Stomach (tissue), 9 donors: ENCODE data around the gene SENP8. TPM values are rescaled to one million over a fixed set of nuclear protein-coding genes. Genes with fewer than 3 reads are reported as not detected.
"Not testable (repeated sequence)": the region's sequence is repeated elsewhere in the genome, so short reads cannot be mapped to it uniquely, and the experiment has no call there.

Experiments
- DNase-seq, 2 donors: peaks; one replicate each; pipeline versions ENCODE4 v3.0.0 to v3.0.0-alpha.2; 2013 to 2019
- H3K27ac ChIP-seq, 5 donors: fragments of 200-600 bp in 4 of 5; sonication (generic) in 4 of 5; one replicate each; pipeline ENCODE4 v1.5.1; 2013 to 2019; ENCODE audit warnings: mild to moderate bottlenecking in 1 of 5, moderate library complexity in 1 of 5
- H3K27me3 ChIP-seq, 3 donors: fragments of 200-600 bp; sonication (generic); one replicate each; pipeline ENCODE4 v1.5.1; 2017 to 2019; ENCODE audit warnings: mixed run types in 1 of 3
- H3K36me3 ChIP-seq, 4 donors: fragments of 200-600 bp; sonication (generic); 1 replicate in 3 of 4; 2 replicates in 1 of 4; pipeline ENCODE4 v1.5.1; 2016 to 2019
- H3K4me1 ChIP-seq, 4 donors: fragments of 200-600 bp; sonication (generic); one replicate each; pipeline ENCODE4 v1.5.1; 2016 to 2019
- H3K4me3 ChIP-seq, 4 donors: fragments of 200-600 bp; sonication (generic) in 3 of 4; one replicate each; pipeline ENCODE4 v1.5.1; 2016 to 2019; ENCODE audit warnings: mild to moderate bottlenecking in 1 of 4
- H3K9me3 ChIP-seq, 4 donors: fragments of 200-600 bp; sonication (generic); one replicate each; pipeline ENCODE4 v1.5.1; 2016 to 2019
- CTCF ChIP-seq, 7 experiments: fragments of 450-650 bp in 4 of 7; fragments of 200-600 bp in 3 of 7; sonication (generic) in 3 of 7; IDR thresholded peaks; one replicate each; pipeline ENCODE4 v1.5.1; 2016 to 2019; ENCODE audit warnings: antibody characterized with exemption in 7 of 7, control low read depth in 2 of 7, mild to moderate bottlenecking in 1 of 7
- EP300 ChIP-seq: sonication (generic); formaldehyde crosslinking; IDR thresholded peaks from one replicate; pipeline ENCODE4 v1.6.1; 2017; ENCODE audit warnings: antibody characterized with exemption
- POLR2A ChIP-seq, 4 donors: fragments of 450-650 bp; IDR thresholded peaks; one replicate each; pipeline ENCODE4 v1.6.1; 2016; ENCODE audit warnings: antibody characterized with exemption in 4 of 4, control low read depth in 2 of 4, mild to moderate bottlenecking in 1 of 4, moderate library complexity in 1 of 4
- POLR2AphosphoS5 ChIP-seq, 3 donors: sonication (generic); formaldehyde crosslinking; IDR thresholded peaks; one replicate each; pipeline ENCODE4 v1.6.1; 2016; ENCODE audit warnings: antibody characterized with exemption in 3 of 3
- WGBS, 5 donors: extraction: QIAGEN DNeasy Blood & Tissue Kit in 3 of 5; methylation state at CpG; one replicate each; pipeline versions ENCODE4 v1.1.5 to v1.1.7; 2013 to 2018; 5-methylcytosine and 5-hydroxymethylcytosine counted together
- intact Hi-C: fragments of 100-400 bp; cut with DNase I; formaldehyde crosslinking; loops from one replicate; pipeline ENCODE4 v1.15.1; 2023; ENCODE audit warnings: low total_unique reads
- polyA plus RNA-seq, 3 donors: library from polyadenylated mRNA; stranded (reverse); fragments of 200-250 nt; gene quantifications; one replicate each; pipeline ENCODE4 v1.2.3, GENCODE V29; 2013
- total RNA-seq, 5 donors: library from RNA; depleted of rRNA; stranded (reverse); fragments of >200 nt; gene quantifications; one replicate each; pipeline versions ENCODE4 v1.1.0 to v1.2.3, GENCODE V29; 2014 to 2016
- donor health status: healthy with polysubstance abuse.
- donor health status: Bipolar disorder and iron deficiency.
- donor health status: healthy.

Gene SENP8
- total and polyA plus RNA-seq, 8 donors, result 0.45 to 3.8 (median 2.2) TPM; not detected in 1

GRCh38 chr15:72096796-72097195 lies 21.4 kb upstream of the SENP8 start:
- intact Hi-C loops, result no loop called here
- WGBS, 5 donors, result 86 to 98% (median 95%) methylated on average over 1 of the region's 1 CpG
- no peak for DNase-seq
- Histone ChIP-seq H3K4me3 (no peak overlapping the region), H3K27ac (no peak overlapping the region), H3K9me3 (no peaks in the 10 kb centered on the region), H3K36me3 (no peaks in the 10 kb centered on the region), H3K27me3 (no peaks in the 10 kb centered on the region), H3K4me1 (peaks cover 0 to 25% (median 0%) of the 10 kb centered on the region in 4 donors)
- TF ChIP-seq POLR2A (IDR thresholded peaks at IDR 0.05) (no peak), CTCF (IDR thresholded peaks at IDR 0.05) (no peak)

GRCh38 chr15:72098040-72098439 lies 20.2 kb upstream of the SENP8 start:
- intact Hi-C loops, result no loop called here
- Histone ChIP-seq H3K4me3 (no peak overlapping the region), H3K36me3 (no peaks in the 10 kb centered on the region), H3K27me3 (no peaks in the 10 kb centered on the region), H3K27ac (no peak overlapping the region), H3K4me1 (peaks cover 0 to 15% (median 4%) of the 10 kb centered on the region in 4 donors), H3K9me3 (no peaks in the 10 kb centered on the region)
- DNase-seq, result no peak
- TF ChIP-seq POLR2A (IDR thresholded peaks at IDR 0.05), result no peak
- TF ChIP-seq CTCF (IDR thresholded peaks at IDR 0.05), result no peak
- TF ChIP-seq EP300, result no peak
- TF ChIP-seq POLR2AphosphoS5 (IDR thresholded peaks at IDR 0.05), result no peak

GRCh38 chr15:72099155-72099554 lies 19.0 kb upstream of the SENP8 start:
- Histone ChIP-seq H3K4me1 (peaks cover 3 to 26% (median 11%) of the 10 kb centered on the region in 4 donors), H3K9me3 (no peaks in the 10 kb centered on the region), H3K27me3 (no peaks in the 10 kb centered on the region), H3K27ac (no peak overlapping the region), H3K4me3 (no peak overlapping the region), H3K36me3 (no peaks in the 10 kb centered on the region)
- TF ChIP-seq POLR2A (IDR thresholded peaks at IDR 0.05) (no peak), CTCF (IDR thresholded peaks at IDR 0.05) (no peak)
- no peak for DNase-seq
- 68 to 96% (median 94%) methylated on average over 4 of the region's 4 CpGs for WGBS, 5 donors
- intact Hi-C loops, result no loop called here

- DNase-seq, H3K27ac ChIP-seq, H3K4me3 ChIP-seq, H3K36me3 ChIP-seq, H3K27me3 ChIP-seq, H3K9me3 ChIP-seq, intact Hi-C loops: not testable (repeated sequence)
- 97 to 100% (median 99%) methylated on average over 12 to 27 of the region's 33 CpGs; no CpG with 5 or more reads in 2 of the 5 donors for WGBS, 5 donors
- H3K4me1 ChIP-seq, result peaks cover 3 to 23% (median 12%) of the 10 kb centered on the region in 4 donors
These were observed 17.7 kb upstream of the SENP8 start for GRCh38 chr15:72100551-72100950.

- peaks cover 4 to 41% (median 21%) of the 10 kb centered on the region in 4 donors for H3K4me1 ChIP-seq
- 93 to 98% (median 96%) methylated on average over 3 of the region's 3 CpGs for WGBS, 5 donors
These were observed 13.1 kb upstream of the SENP8 start for GRCh38 chr15:72105111-72105510.

More at GRCh38 chr15:72105111-72105510, 13.1 kb upstream of the SENP8 start:
- Histone ChIP-seq H3K4me3 (no peak overlapping the region), H3K9me3 (no peaks in the 10 kb centered on the region), H3K27me3 (no peaks in the 10 kb centered on the region), H3K36me3 (no peaks in the 10 kb centered on the region), H3K27ac (no peak overlapping the region)
- TF ChIP-seq EP300 (no peak), POLR2A (IDR thresholded peaks at IDR 0.05) (no peak), CTCF (IDR thresholded peaks at IDR 0.05) (no peak), POLR2AphosphoS5 (IDR thresholded peaks at IDR 0.05) (no peak)
- no peak for DNase-seq
- intact Hi-C loops, result no loop called here
